ENCODE data around the gene APOBEC2.
"Not testable (repeated sequence)": the region's sequence is repeated elsewhere in the genome, so short reads cannot be mapped to it uniquely, and the experiment has no call there.

- not testable (repeated sequence) for TF ChIP-seq CTCF, EZH2 (IDR thresholded peaks at IDR 0.05)
Measured at GRCh38 chr6:41015860-41016259, 37.1 kb upstream of the APOBEC2 start.
